OCI-LY1 (cell line): ENCODE data around the gene SLC11A1.

ENCODE experiments used
- H2AFZ ChIP-seq: fragments of 200-600 bp; sonication (generic), shearing (Covaris generic); 2 replicates; pipeline ENCODE4 v1.6.0; 2014; ENCODE audit warnings: antibody characterized with exemption, mild to moderate bottlenecking, low read length
- H3F3A ChIP-seq: fragments of 200-600 bp; sonication (generic), shearing (Covaris generic); 2 replicates; pipeline ENCODE4 v1.6.0; 2014; ENCODE audit warnings: mild to moderate bottlenecking, antibody characterized with exemption, low read length, moderate library complexity; ENCODE audit not compliant: insufficient read depth
- H3K27ac ChIP-seq: fragments of 200-600 bp; sonication (generic); 2 replicates; pipeline ENCODE4 v1.5.1; 2014; ENCODE audit warnings: low read length, mixed run types, mild to moderate bottlenecking, low read depth; ENCODE audit not compliant: poor library complexity, severe bottlenecking
- H3K27me3 ChIP-seq: fragments of 200-600 bp; sonication (generic); 2 replicates; pipeline ENCODE4 v1.6.0; 2014; ENCODE audit warnings: antibody characterized with exemption, mild to moderate bottlenecking, low read length, moderate library complexity; ENCODE audit not compliant: insufficient read depth
- H3K36me3 ChIP-seq: fragments of 200-600 bp; sonication (generic); 2 replicates; pipeline ENCODE4 v1.6.1; 2014; ENCODE audit warnings: mild to moderate bottlenecking, antibody characterized with exemption, low read length, moderate library complexity, mixed read lengths; ENCODE audit not compliant: insufficient read depth
- H3K4me1 ChIP-seq: fragments of 200-600 bp; sonication (generic); 2 replicates; pipeline ENCODE4 v1.5.1; 2014; ENCODE audit warnings: mild to moderate bottlenecking, low read length, moderate library complexity; ENCODE audit not compliant: insufficient read depth, severe bottlenecking
- H3K4me2 ChIP-seq: fragments of 200-600 bp; sonication (generic), shearing (Covaris generic); 2 replicates; pipeline ENCODE4 v1.6.1; 2014; ENCODE audit warnings: low read length
- H3K4me3 ChIP-seq: fragments of 200-600 bp; sonication (generic); 2 replicates; pipeline ENCODE4 v1.5.1; 2014; ENCODE audit warnings: low read length, low read depth, mild to moderate bottlenecking, mixed read lengths; ENCODE audit not compliant: poor library complexity, severe bottlenecking
- H3K79me2 ChIP-seq: fragments of 200-600 bp; shearing (Covaris generic); 2 replicates; pipeline ENCODE4 v1.6.1; 2016; ENCODE audit warnings: mixed run types, low read length, mixed read lengths; ENCODE audit not compliant: insufficient read depth
- H3K9ac ChIP-seq: fragments of 200-600 bp; sonication (generic), shearing (Covaris generic); 2 replicates; pipeline ENCODE4 v1.6.1; 2014; ENCODE audit warnings: mild to moderate bottlenecking, low read length, mixed read lengths
- H3K9me2 ChIP-seq: fragments of 200-600 bp; sonication (generic), shearing (Covaris generic); 2 replicates; pipeline ENCODE4 v1.6.1; 2014; ENCODE audit warnings: low read depth, mild to moderate bottlenecking, low read length, mixed read lengths
- H3K9me3 ChIP-seq: fragments of 200-600 bp; shearing (Covaris generic); 2 replicates; pipeline ENCODE4 v1.6.1; 2014; ENCODE audit warnings: low read length, mixed read lengths
- H4K20me1 ChIP-seq: fragments of 200-600 bp; sonication (generic), shearing (Covaris generic); 2 replicates; pipeline ENCODE4 v1.6.0; 2016; ENCODE audit warnings: mild to moderate bottlenecking, low read length; ENCODE audit not compliant: insufficient read depth
- EZH2 ChIP-seq: fragments of 200-600 bp; sonication (generic), shearing (Covaris generic); IDR thresholded peaks from 2 replicates; pipeline ENCODE4 v1.8.0; 2017; ENCODE audit warnings: borderline replicate concordance, mixed run types, mild to moderate bottlenecking, antibody characterized with exemption, low read length, moderate library complexity, mixed read lengths
- TF ChIP-seq, protein P1 (sequence below): fragments of 200-600 bp; sonication (generic), shearing (Covaris generic); IDR thresholded peaks from 2 replicates; pipeline ENCODE4 v1.5.1; 2017; ENCODE audit warnings: mild to moderate bottlenecking, antibody characterized with exemption, low read length, moderate library complexity, mixed read lengths

SLC11A1 gene

DNA sequence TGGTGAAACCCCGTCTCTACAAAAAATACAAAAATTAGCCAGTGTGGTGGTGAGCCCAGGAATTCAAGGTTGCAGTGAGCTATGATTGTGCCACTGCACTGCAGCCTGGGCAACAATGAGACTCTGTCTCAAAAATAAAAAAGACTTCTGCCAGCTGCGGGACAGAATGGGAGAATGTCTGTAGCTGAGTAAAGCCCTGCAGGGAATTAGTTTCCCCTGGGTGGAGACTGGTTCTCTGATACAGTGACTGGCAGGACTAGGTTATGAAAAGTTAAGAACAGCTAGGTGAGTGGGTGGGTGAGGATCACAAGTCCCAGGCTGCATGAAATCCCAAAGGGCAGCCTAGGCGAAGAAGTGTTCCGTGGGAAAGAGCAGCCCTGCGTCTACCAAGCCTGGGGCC, 39.2 kb upstream of the SLC11A1 start:
- Histone ChIP-seq H2AFZ (no peak overlapping the region), H3K36me3 (no peaks in the 10 kb centered on the region), H3K79me2 (no peaks in the 10 kb centered on the region), H3K4me3 (no peak overlapping the region), H3K9me2 (no peaks in the 10 kb centered on the region), H3K4me1 (no peaks in the 10 kb centered on the region), H3K9me3 (no peaks in the 10 kb centered on the region), H3F3A (no peaks in the 10 kb centered on the region), H3K27ac (no peak overlapping the region), H4K20me1 (no peaks in the 10 kb centered on the region), H3K27me3 (no peaks in the 10 kb centered on the region), H3K4me2 (no peak overlapping the region), H3K9ac (no peak overlapping the region)
- TF ChIP-seq, protein P1, sequence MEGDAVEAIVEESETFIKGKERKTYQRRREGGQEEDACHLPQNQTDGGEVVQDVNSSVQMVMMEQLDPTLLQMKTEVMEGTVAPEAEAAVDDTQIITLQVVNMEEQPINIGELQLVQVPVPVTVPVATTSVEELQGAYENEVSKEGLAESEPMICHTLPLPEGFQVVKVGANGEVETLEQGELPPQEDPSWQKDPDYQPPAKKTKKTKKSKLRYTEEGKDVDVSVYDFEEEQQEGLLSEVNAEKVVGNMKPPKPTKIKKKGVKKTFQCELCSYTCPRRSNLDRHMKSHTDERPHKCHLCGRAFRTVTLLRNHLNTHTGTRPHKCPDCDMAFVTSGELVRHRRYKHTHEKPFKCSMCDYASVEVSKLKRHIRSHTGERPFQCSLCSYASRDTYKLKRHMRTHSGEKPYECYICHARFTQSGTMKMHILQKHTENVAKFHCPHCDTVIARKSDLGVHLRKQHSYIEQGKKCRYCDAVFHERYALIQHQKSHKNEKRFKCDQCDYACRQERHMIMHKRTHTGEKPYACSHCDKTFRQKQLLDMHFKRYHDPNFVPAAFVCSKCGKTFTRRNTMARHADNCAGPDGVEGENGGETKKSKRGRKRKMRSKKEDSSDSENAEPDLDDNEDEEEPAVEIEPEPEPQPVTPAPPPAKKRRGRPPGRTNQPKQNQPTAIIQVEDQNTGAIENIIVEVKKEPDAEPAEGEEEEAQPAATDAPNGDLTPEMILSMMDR: no peak
- TF ChIP-seq EZH2: no peak

DNA sequence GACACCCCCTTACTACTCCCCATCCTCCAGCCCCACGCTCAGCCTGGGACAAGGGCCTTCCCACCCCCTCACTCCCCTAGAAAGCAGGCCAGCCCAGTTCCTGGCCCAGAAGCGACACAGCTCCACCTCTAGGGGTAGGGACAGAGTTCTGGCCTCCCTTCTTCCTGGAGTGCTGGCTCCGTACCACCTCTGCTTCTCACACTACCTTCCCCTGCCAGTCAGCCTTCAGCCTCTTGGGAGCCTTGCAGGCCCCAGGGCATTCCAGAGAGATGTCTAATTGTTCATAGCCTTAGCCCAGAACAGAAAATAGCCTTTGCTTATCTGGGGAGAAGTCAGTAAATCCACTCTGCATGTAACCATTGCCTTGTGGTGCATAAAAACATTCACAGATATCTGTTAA, 38.5 kb upstream of the SLC11A1 start:
- Histone ChIP-seq H3K9me2 (no peaks in the 10 kb centered on the region), H2AFZ (no peak overlapping the region), H4K20me1 (no peaks in the 10 kb centered on the region), H3K79me2 (no peaks in the 10 kb centered on the region), H3K9ac (no peak overlapping the region), H3F3A (no peaks in the 10 kb centered on the region), H3K4me2 (no peak overlapping the region), H3K27me3 (no peaks in the 10 kb centered on the region), H3K4me3 (no peak overlapping the region), H3K27ac (no peak overlapping the region), H3K36me3 (no peaks in the 10 kb centered on the region), H3K9me3 (no peaks in the 10 kb centered on the region), H3K4me1 (no peaks in the 10 kb centered on the region)
- no peak for TF ChIP-seq EZH2
- TF ChIP-seq, protein P1: no peak

DNA sequence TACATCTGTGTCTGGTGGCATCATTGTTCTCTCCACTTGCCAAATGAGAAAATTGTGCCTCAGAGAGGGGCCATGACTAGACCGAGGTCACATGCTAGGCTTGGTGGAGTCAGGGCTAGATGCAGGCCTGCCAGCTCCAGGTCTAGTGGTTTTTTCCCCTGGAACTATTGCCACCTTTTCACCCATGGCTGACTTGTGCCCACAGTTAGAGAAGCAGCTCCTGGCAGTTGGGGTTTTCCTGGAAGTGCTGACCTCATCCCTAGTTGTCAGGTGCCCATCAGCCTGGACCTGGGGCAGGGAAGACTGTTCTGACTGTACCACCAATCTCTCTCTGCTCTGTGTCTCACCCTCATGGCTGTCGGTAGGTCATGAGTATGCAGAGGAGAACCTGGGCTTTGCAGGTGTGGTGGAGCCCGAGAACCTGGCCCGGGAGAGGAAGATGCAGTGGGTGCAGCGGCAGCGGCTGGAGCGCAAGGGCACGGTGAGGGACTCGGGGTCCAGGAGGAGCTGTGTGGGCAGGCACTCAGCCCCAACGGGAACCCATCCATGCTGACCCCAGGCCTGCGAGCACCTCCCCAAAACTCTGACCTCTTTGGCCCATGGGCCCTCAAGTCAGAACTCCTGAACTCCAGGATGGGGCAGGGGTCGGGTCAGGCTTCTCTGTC, 37.9 kb upstream of the SLC11A1 start:
- Histone ChIP-seq H3K36me3 (no peaks in the 10 kb centered on the region), H3K4me3 (no peak overlapping the region), H3K9ac (no peak overlapping the region), H2AFZ (no peak overlapping the region), H3K27me3 (no peaks in the 10 kb centered on the region), H4K20me1 (no peaks in the 10 kb centered on the region), H3K9me2 (no peaks in the 10 kb centered on the region), H3K4me1 (no peaks in the 10 kb centered on the region), H3K79me2 (no peaks in the 10 kb centered on the region), H3F3A (no peaks in the 10 kb centered on the region), H3K27ac (no peak overlapping the region), H3K9me3 (no peaks in the 10 kb centered on the region), H3K4me2 (no peak overlapping the region)
- no peak for TF ChIP-seq EZH2
- TF ChIP-seq, protein P1: no peak
